ENCODE results near the gene ZBTB24. TPM values are rescaled to one million over a fixed set of nuclear protein-coding genes. Genes with fewer than 3 reads are reported as not detected.
A peak's percentile ranks its signal among the peaks of the same experiment; 100 is the strongest.

ZBTB24 gene
- total RNA-seq, 1 experiment from 2014 or later = 27.3 TPM

GRCh38 chr6:109441069-109441816, 41.8 kb downstream of the ZBTB24 start:
- peak; percentile 33; the same call in 2 of the 3 replicates for TF ChIP-seq CTCF (conservative IDR thresholded peaks at IDR 0.05)
- Histone ChIP-seq H3K79me1 (ENCODE audit: insufficient read depth, low read depth, low read length, poor library complexity, severe bottlenecking) (no peaks in the 10 kb centered on the region), H4K8ac (replicated peaks; ENCODE audit: insufficient read length, low read depth, low read length) (no peak overlapping the region), H2AK5ac (ENCODE audit: insufficient read length, low read length) (no peak overlapping the region), H3K79me2 (ENCODE audit: insufficient read depth, low read length) (no peaks in the 10 kb centered on the region), H3K14ac (ENCODE audit: insufficient read depth, low read length) (peak overlapping the region; percentile 79), H3T11ph (ENCODE audit: low read length) (no peak overlapping the region), H4K20me1 (ENCODE audit: control insufficient read depth, insufficient read depth, insufficient read length) (no peaks in the 10 kb centered on the region), H3K9ac (ENCODE audit: extremely low read depth, insufficient read length, low read length) (peak overlapping the region; percentile 6), H3K4me2 (ENCODE audit: insufficient read depth, insufficient read length, low read length) (peak overlapping the region; percentile 85), H3K23me2 (ENCODE audit: insufficient read length, low read depth, low read length, poor library complexity, severe bottlenecking) (peaks cover 14% of the 10 kb centered on the region), H4K5ac (ENCODE audit: insufficient read length, low read depth, low read length) (no peak overlapping the region), H3K27ac (ENCODE audit: insufficient read length, low read depth, low read length) (no peak overlapping the region), H3K23ac (ENCODE audit: insufficient read length, low read depth, low read length) (no peak overlapping the region), H3K4me1 (ENCODE audit: insufficient read depth, low read length) (peaks cover 3% of the 10 kb centered on the region; the same call in 1 of the 2 replicates), H2BK5ac (ENCODE audit: insufficient read length, low read length) (no peak overlapping the region), H2AFZ (ENCODE audit: low read length) (no peak overlapping the region), H3K27me3 (ENCODE audit: insufficient read depth, low read length) (no peaks in the 10 kb centered on the region), H3K4ac (ENCODE audit: low read depth, low read length) (no peak overlapping the region), H3K9me3 (ENCODE audit: control insufficient read depth, low read depth, low read length) (no peaks in the 10 kb centered on the region), H2BK15ac (ENCODE audit: low read depth, low read length) (no peak overlapping the region), H2BK12ac (ENCODE audit: insufficient read length, low read depth, low read length) (no peak overlapping the region), H3K56ac (ENCODE audit: insufficient read length, low read depth, low read length) (no peak overlapping the region), H2BK120ac (ENCODE audit: low read depth, low read length, poor library complexity, severe bottlenecking) (no peak overlapping the region), H2BK20ac (ENCODE audit: low read depth, low read length, poor library complexity, severe bottlenecking) (no peak overlapping the region), H4K91ac (ENCODE audit: insufficient read length, low read depth, low read length) (no peak overlapping the region), H3K18ac (ENCODE audit: insufficient read length, low read depth, low read length) (peak overlapping the region; percentile 73)
- peak overlapping the region; percentile 72 to 98 (median 96); a peak in 4 of 7 replicates for H3K27ac Mint-ChIP-seq
- peaks cover 17 to 19% of the 10 kb centered on the region in 2 experiments for H3K4me1 Mint-ChIP-seq
- no CpG with 5 or more reads among the region's 31 CpGs for WGBS (ENCODE audit: extremely low coverage, insufficient read length, low lambda C conversion rate)
- H3K4me3 Mint-ChIP-seq = peak overlapping the region; percentile 94 to 97
- DNase-seq = peak; percentile 73
- H3K27me3 Mint-ChIP-seq (ENCODE audit: low read depth) = peaks cover 10% of the 10 kb centered on the region
- no peaks in the 10 kb centered on the region for H3K9me3 Mint-ChIP-seq
- peaks cover 18 to 41% (median 39%) of the 10 kb centered on the region in 3 experiments for H3K36me3 Mint-ChIP-seq (ENCODE audit: insufficient read depth in 1 of 3, low read depth in 3 of 3)

All from H9 (cell line).